DND-41 (cell line): ENCODE data around the gene COL26A1.

Experiments used
- ATAC-seq: fragments of 200-7000 bp; cut with Tn5 transposase; 3 replicates; pipeline ENCODE4 v1.9.1; 2021; ENCODE audit warnings: low read depth; ENCODE audit not compliant: insufficient read depth
- DNase-seq: peaks from one replicate; pipeline ENCODE4 v3.0.0-alpha.2; 2020
- H2AFZ ChIP-seq: 2 replicates; pipeline ENCODE4 v1.6.0; 2012; ENCODE audit warnings: low read depth, low read length
- H3K27ac ChIP-seq: 2 replicates; pipeline ENCODE4 v1.5.1; 2012; ENCODE audit warnings: low read length, inconsistent platforms
- H3K27me3 ChIP-seq: fragments of 200-600 bp; sonication (generic); 2 replicates; pipeline ENCODE4 v1.6.0; 2012; ENCODE audit warnings: low read length, mild to moderate bottlenecking, inconsistent platforms; ENCODE audit not compliant: insufficient read depth, poor library complexity
- H3K36me3 ChIP-seq: 2 replicates; pipeline ENCODE4 v1.5.1; 2012; ENCODE audit warnings: low read length, inconsistent platforms; ENCODE audit not compliant: insufficient read depth
- H3K4me1 ChIP-seq: 2 replicates; pipeline ENCODE4 v1.5.1; 2012; ENCODE audit warnings: mild to moderate bottlenecking, low read length; ENCODE audit not compliant: insufficient read depth
- H3K4me2 ChIP-seq: 2 replicates; pipeline ENCODE4 v1.6.0; 2012; ENCODE audit warnings: mild to moderate bottlenecking, moderate library complexity, low read length, inconsistent platforms; ENCODE audit not compliant: insufficient read depth
- H3K4me3 ChIP-seq, 2 experiments: fragments of 200-600 bp in 1 of 2; shearing (Covaris generic) in 1 of 2; 2 replicates each; pipeline ENCODE4 v1.5.1; 2012 to 2016; ENCODE audit warnings: inconsistent platforms in 2 of 2, low read length in 2 of 2, mild to moderate bottlenecking in 2 of 2, low read depth in 1 of 2, moderate library complexity in 1 of 2
- H3K79me2 ChIP-seq: 2 replicates; pipeline ENCODE4 v1.6.0; 2012; ENCODE audit warnings: low read length, inconsistent platforms; ENCODE audit not compliant: insufficient read depth
- H3K9ac ChIP-seq: 2 replicates; pipeline ENCODE4 v1.6.0; 2012; ENCODE audit warnings: low read depth, mild to moderate bottlenecking, inconsistent platforms, low read length, moderate library complexity
- H3K9me3 ChIP-seq: 2 replicates; pipeline ENCODE4 v1.5.1; 2012; ENCODE audit warnings: low read length, moderate library complexity, mild to moderate bottlenecking, inconsistent platforms; ENCODE audit not compliant: insufficient read depth, severe bottlenecking
- H4K20me1 ChIP-seq: 2 replicates; pipeline ENCODE4 v1.6.0; 2012; ENCODE audit warnings: low read length; ENCODE audit not compliant: insufficient read depth
- CTCF ChIP-seq: IDR thresholded peaks from 2 replicates; pipeline ENCODE4 v1.5.1; 2012; ENCODE audit warnings: borderline replicate concordance, low read length, moderate library complexity, mild to moderate bottlenecking; ENCODE audit not compliant: poor library complexity, severe bottlenecking; ENCODE audit errors: extremely low read depth
- EZH2 ChIP-seq: IDR thresholded peaks from 3 replicates; pipeline ENCODE4 v1.6.1; 2012; ENCODE audit warnings: borderline replicate concordance, low read depth, mild to moderate bottlenecking, moderate library complexity, low read length, inconsistent platforms; ENCODE audit not compliant: severe bottlenecking

The COL26A1 gene

GRCh38 chr7:101465576-101466196 lies 103.0 kb downstream of the COL26A1 start:
- no peak for TF ChIP-seq CTCF
- no peak for TF ChIP-seq EZH2
- no peaks in the 10 kb centered on the region for H3K36me3 ChIP-seq
- no peaks in the 10 kb centered on the region for H3K27me3 ChIP-seq
- no peaks in the 10 kb centered on the region for H3K79me2 ChIP-seq
- H3K4me1 ChIP-seq: no peaks in the 10 kb centered on the region
- H3K9ac ChIP-seq: no peak overlapping the region
- no peak overlapping the region for H3K4me2 ChIP-seq
- no peaks in the 10 kb centered on the region for H4K20me1 ChIP-seq
- H3K27ac ChIP-seq: no peak overlapping the region
- ATAC-seq (0 out of 3 replicates have a peak, but pooled peaks have one; percentile 39), DNase-seq (peak; percentile 24)
- H2AFZ ChIP-seq: no peak overlapping the region
- no peaks in the 10 kb centered on the region for H3K9me3 ChIP-seq
- no peak overlapping the region for H3K4me3 ChIP-seq

GRCh38 chr7:101466871-101467270 lies 104.2 kb downstream of the COL26A1 start:
- TF ChIP-seq CTCF (no peak), EZH2 (no peak)
- H3K4me3 ChIP-seq: no peak overlapping the region
- no peaks in the 10 kb centered on the region for H3K9me3 ChIP-seq
- no peaks in the 10 kb centered on the region for H3K27me3 ChIP-seq
- no peak overlapping the region for H3K9ac ChIP-seq
- no peak overlapping the region for H3K4me2 ChIP-seq
- no peaks in the 10 kb centered on the region for H3K36me3 ChIP-seq
- no peaks in the 10 kb centered on the region for H3K79me2 ChIP-seq
- no peak overlapping the region for H3K27ac ChIP-seq
- ATAC-seq: no peak
- H2AFZ ChIP-seq: no peak overlapping the region
- no peaks in the 10 kb centered on the region for H4K20me1 ChIP-seq
- no peaks in the 10 kb centered on the region for H3K4me1 ChIP-seq
- no peak for DNase-seq

GRCh38 chr7:101468546-101469275 lies 106.0 kb downstream of the COL26A1 start:
- H3K4me2 ChIP-seq: no peak overlapping the region
- no peak for ATAC-seq
- no peaks in the 10 kb centered on the region for H3K79me2 ChIP-seq
- H2AFZ ChIP-seq: no peak overlapping the region
- no peak for DNase-seq
- H3K4me3 ChIP-seq: no peak overlapping the region
- no peaks in the 10 kb centered on the region for H3K36me3 ChIP-seq
- TF ChIP-seq EZH2 (no peak), CTCF (no peak)
- no peaks in the 10 kb centered on the region for H3K4me1 ChIP-seq
- no peak overlapping the region for H3K27ac ChIP-seq
- H3K27me3 ChIP-seq: no peaks in the 10 kb centered on the region
- no peak overlapping the region for H3K9ac ChIP-seq
- H4K20me1 ChIP-seq: no peaks in the 10 kb centered on the region
- H3K9me3 ChIP-seq: no peaks in the 10 kb centered on the region
